ENCODE measurements around the gene C19orf38. TPM values are rescaled to one million over a fixed set of nuclear protein-coding genes. Genes with fewer than 3 reads are reported as not detected.

Gene C19orf38, protein sequence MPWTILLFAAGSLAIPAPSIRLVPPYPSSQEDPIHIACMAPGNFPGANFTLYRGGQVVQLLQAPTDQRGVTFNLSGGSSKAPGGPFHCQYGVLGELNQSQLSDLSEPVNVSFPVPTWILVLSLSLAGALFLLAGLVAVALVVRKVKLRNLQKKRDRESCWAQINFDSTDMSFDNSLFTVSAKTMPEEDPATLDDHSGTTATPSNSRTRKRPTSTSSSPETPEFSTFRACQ
- 1 to 10 TPM; 4.4 to 4.8 TPM for total RNA-seq

DNA sequence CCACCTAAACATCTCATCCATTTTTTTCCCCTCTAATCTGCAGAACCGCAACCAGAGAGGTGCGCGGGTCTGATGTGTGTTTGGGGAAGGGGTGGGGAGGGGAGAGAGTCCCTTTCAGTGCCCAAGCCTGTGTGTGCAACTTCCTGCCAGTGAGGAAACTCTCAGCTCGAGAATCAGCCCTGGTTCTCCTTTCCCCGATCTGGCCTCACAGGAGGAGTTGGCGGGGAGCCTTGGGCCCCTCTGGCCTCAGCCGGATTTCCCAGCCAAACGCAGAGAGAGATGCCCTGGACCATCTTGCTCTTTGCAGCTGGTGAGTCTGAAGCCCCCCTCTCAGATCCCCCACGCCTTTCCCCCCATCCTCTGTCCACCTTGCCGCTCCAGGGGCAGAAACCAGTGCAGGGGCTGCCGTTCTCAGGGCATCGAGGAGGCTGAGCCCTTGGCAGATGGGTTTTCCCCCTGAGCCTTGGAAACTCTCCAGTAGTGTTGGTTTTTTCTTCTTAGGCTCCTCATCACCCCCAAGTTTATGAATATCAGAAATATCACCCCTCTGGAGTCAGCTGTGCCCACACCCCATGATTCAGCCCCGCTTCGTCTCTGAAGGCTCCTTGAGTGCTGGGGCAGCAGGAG lies at the start of gene C19orf38:
C19orf38 (plus strand) TSS at position 186 of the 627 bp plus-strand sequence; CDS start at position 280, 94 bp downstream.
- H3K27me3 Mint-ChIP-seq (ENCODE audit: low read depth) = no peaks in the 10 kb centered on the region
- intact Hi-C loops (cut with micrococcal nuclease) = loop anchor here (1.0 kb wide), 1 partner anchor 12 kb away; the partner anchor contains the start of gene TMED1
- CTCF ChIA-PET = interaction anchor here (0.6 to 1.9 kb wide), 2 partner anchors 16 to 125 kb away, joined by 3 to 20 read pairs; no protein-coding TSS in a partner anchor
- peak within 1 kb of the TSS; percentile 64 for H3K27ac Mint-ChIP-seq
- H3K9me3 Mint-ChIP-seq = peaks cover 8% of the 10 kb centered on the region
- H3K4me1 Mint-ChIP-seq (ENCODE audit: low read depth) = peaks cover 18% of the 10 kb centered on the region
- peaks cover 4% of the 10 kb centered on the region for H3K36me3 Mint-ChIP-seq (ENCODE audit: low read depth)
- peak within 1 kb of the TSS; percentile 71 for H3K4me3 Mint-ChIP-seq
- DNase-seq = peak; percentile 61

- Mint-ChIP-seq H3K4me1 (ENCODE audit: low read depth) (peaks cover 28% of the 10 kb centered on the region), H3K4me3 (no peak overlapping the region), H3K27me3 (ENCODE audit: low read depth) (no peaks in the 10 kb centered on the region), H3K9me3 (no peaks in the 10 kb centered on the region), H3K27ac (no peak overlapping the region), H3K36me3 (ENCODE audit: low read depth) (peaks cover 33% of the 10 kb centered on the region)
- DNase-seq = no peak
- CTCF ChIA-PET = interaction anchor here (0.6 to 1.2 kb wide), 3 partner anchors 58 to 98 kb away, joined by 3 read pairs; partner anchors contain the start of gene DNM2
- intact Hi-C loops (cut with micrococcal nuclease) = no loop called here
These were observed 47.7 kb upstream of the C19orf38 start for GRCh38 chr19:10800488-10800887.

- H3K27ac Mint-ChIP-seq = no peak overlapping the region
These were observed 45.7 kb upstream of the C19orf38 start for GRCh38 chr19:10802479-10802878.

DNA sequence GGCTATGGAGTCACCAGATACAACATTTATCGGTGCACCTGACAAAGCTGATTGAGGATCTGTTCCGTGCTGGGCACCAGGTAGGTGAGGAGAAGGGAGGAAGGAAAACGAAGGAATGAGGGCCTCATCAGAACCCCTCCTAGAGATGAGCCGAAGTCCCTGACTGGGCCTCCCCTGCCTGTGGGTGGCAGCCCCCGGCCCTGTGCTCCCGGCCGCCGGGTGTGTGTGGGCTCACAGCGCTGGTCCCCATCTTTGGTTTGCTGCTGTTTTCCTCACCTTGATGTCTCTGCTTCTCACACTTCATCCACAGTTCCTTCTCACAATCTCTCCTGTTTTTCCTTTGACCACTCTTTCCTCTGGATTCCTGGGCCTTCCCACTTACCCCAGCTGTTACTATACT lies 45.0 kb upstream of the C19orf38 start:
- Mint-ChIP-seq H3K27ac (no peak overlapping the region), H3K4me1 (ENCODE audit: low read depth) (peaks cover 15% of the 10 kb centered on the region), H3K4me3 (no peak overlapping the region), H3K27me3 (ENCODE audit: low read depth) (no peaks in the 10 kb centered on the region), H3K9me3 (no peaks in the 10 kb centered on the region), H3K36me3 (ENCODE audit: low read depth) (peaks cover 24% of the 10 kb centered on the region)
- intact Hi-C loops (cut with micrococcal nuclease) = no loop called here
- no peak for DNase-seq
- CTCF ChIA-PET = no interaction called here

More at GRCh38 chr19:10802479-10802878, 45.7 kb upstream of the C19orf38 start:
- H3K4me3 Mint-ChIP-seq = no peak overlapping the region
- CTCF ChIA-PET = no interaction called here
- H3K36me3 Mint-ChIP-seq (ENCODE audit: low read depth) = peaks cover 27% of the 10 kb centered on the region
- no peaks in the 10 kb centered on the region for H3K27me3 Mint-ChIP-seq (ENCODE audit: low read depth)
- intact Hi-C loops (cut with micrococcal nuclease) = no loop called here
- no peak for DNase-seq
- H3K4me1 Mint-ChIP-seq (ENCODE audit: low read depth) = peaks cover 20% of the 10 kb centered on the region
- no peaks in the 10 kb centered on the region for H3K9me3 Mint-ChIP-seq

DNA sequence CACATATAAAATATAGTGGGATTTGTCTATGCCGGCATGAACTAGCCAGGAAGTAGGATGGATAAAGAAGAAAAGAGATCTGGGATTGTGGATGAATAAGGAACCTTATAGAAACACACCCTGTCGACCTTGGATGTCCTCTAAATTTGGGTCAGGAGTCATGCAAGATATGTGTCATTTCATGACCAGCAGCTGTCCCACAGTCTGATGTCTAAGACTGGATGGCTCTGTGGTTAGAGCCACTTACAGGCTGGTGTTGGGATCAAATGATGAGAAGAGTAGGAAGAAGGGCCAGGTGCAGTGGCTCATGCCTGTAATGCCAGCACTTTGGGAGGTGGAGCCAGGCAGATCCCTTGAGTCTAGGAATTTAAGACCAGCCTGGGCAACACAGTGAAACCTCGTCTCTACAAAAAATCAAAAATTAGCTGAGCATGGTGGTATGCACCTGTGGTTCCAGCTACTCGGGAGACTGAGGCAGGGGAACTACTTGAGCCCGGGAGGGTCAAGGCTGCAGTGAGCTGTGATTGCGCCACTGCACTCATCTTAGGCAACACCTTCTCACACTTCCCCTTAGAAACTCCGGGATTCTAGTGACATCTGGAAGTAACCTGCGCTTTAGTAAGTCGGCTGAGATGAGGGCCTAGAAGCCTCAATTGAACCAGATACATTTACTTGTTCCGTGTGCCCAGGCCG lies 43.0 kb upstream of the C19orf38 start:
- no peaks in the 10 kb centered on the region for H3K9me3 Mint-ChIP-seq
- H3K27ac Mint-ChIP-seq = peak overlapping the region; percentile 61
- no peak overlapping the region for H3K4me3 Mint-ChIP-seq
- peaks cover 14% of the 10 kb centered on the region for H3K4me1 Mint-ChIP-seq (ENCODE audit: low read depth)
- no peaks in the 10 kb centered on the region for H3K27me3 Mint-ChIP-seq (ENCODE audit: low read depth)
- CTCF ChIA-PET = no interaction called here
- intact Hi-C loops (cut with micrococcal nuclease) = no loop called here
- no peak for DNase-seq
- H3K36me3 Mint-ChIP-seq (ENCODE audit: low read depth) = peaks cover 24% of the 10 kb centered on the region

DNA sequence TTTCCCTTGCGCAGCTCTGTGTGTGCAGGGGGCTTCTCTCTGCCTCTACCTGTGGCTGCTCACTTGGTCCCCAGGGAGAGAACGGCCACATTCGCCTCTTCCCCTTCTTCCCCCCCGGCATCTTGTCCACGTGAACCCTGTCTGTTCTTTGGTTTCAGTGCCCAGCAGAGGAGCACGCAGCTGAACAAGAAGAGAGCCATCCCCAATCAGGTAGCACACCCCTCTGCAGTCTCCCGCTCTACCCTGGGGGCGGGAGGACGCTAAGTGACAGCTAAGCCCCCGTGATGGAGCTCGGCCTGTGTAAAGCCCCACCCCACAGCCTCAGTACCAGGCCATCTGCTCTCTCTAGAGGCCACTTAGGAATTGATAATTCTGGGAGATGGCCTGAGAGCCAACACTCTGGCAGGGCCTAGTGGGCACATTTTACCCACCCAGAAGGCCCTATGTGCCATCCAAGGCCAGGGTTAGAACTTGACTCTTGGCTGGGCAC lies 42.4 kb upstream of the C19orf38 start:
- CTCF ChIA-PET = no interaction called here
- peaks cover 24% of the 10 kb centered on the region for H3K36me3 Mint-ChIP-seq (ENCODE audit: low read depth)
- peaks cover 14% of the 10 kb centered on the region for H3K4me1 Mint-ChIP-seq (ENCODE audit: low read depth)
- H3K27me3 Mint-ChIP-seq (ENCODE audit: low read depth) = no peaks in the 10 kb centered on the region
- intact Hi-C loops (cut with micrococcal nuclease) = no loop called here
- no peak overlapping the region for H3K4me3 Mint-ChIP-seq
- no peak for DNase-seq
- no peaks in the 10 kb centered on the region for H3K9me3 Mint-ChIP-seq
- peak overlapping the region; percentile 61 for H3K27ac Mint-ChIP-seq

- intact Hi-C loops (cut with micrococcal nuclease) = loop anchor here (1.0 kb wide), 1 partner anchor 12 kb away; no protein-coding TSS in a partner anchor
- H3K4me3 Mint-ChIP-seq = no peak overlapping the region
- peak overlapping the region; percentile 61 for H3K27ac Mint-ChIP-seq
- no peaks in the 10 kb centered on the region for H3K27me3 Mint-ChIP-seq (ENCODE audit: low read depth)
- CTCF ChIA-PET = interaction anchor here (0.6 to 0.9 kb wide), 2 partner anchors 49 to 105 kb away, joined by 3 read pairs; no protein-coding TSS in a partner anchor
- peaks cover 15% of the 10 kb centered on the region for H3K36me3 Mint-ChIP-seq (ENCODE audit: low read depth)
- H3K4me1 Mint-ChIP-seq (ENCODE audit: low read depth) = peaks cover 20% of the 10 kb centered on the region
- peak; percentile 60 for DNase-seq
- H3K9me3 Mint-ChIP-seq = no peaks in the 10 kb centered on the region
These were observed 39.1 kb upstream of the C19orf38 start for GRCh38 chr19:10808937-10809649.

- no peak overlapping the region for H3K4me3 Mint-ChIP-seq
- H3K9me3 Mint-ChIP-seq = no peaks in the 10 kb centered on the region
- H3K36me3 Mint-ChIP-seq (ENCODE audit: low read depth) = peaks cover 17% of the 10 kb centered on the region
- H3K27ac Mint-ChIP-seq = no peak overlapping the region
- intact Hi-C loops (cut with micrococcal nuclease) = loop anchor here (1.0 to 5.0 kb wide), 2 partner anchors 12 to 92 kb away; partner anchors contain the start of gene DNM2
- CTCF ChIA-PET = no interaction called here
- H3K27me3 Mint-ChIP-seq (ENCODE audit: low read depth) = no peaks in the 10 kb centered on the region
- H3K4me1 Mint-ChIP-seq (ENCODE audit: low read depth) = peaks cover 20% of the 10 kb centered on the region
- DNase-seq = no peak
These were observed 38.4 kb upstream of the C19orf38 start for GRCh38 chr19:10809651-10810285.

DNA sequence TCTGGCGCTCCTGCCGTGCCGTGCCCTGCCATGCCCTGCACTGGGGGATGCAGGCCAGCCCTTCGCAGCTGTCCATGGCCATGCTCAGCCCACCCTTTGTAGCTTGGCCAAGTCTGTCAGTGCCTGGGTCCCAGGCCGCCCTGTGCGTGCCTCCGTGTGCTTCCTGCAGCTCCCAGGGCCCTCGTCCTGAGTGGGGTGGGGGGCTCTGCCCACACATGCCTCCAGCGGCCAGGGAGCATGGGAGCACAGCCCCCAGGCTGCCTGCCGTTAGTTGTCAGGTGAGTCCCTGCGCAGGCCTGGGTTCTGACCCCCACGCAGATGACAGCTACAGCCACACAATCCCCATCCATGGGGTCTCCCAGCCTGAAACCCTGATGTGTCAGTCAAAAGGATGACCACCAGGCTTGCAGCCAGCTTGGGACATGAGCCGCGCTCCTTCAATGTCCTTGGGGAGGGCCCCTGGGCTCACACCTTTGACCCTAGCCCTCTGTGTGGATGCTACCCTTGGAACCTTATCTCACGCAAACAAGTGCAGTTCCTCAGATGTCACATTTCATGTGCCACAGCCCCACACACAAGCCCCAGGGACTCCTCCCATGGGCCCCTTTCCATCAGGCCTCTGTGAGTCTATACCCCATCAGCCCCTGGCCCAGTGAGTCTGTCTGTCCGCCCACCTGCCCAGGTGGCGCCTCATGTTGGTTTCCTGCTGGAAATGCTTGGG lies 36.7 kb upstream of the C19orf38 start:
- peaks cover 12% of the 10 kb centered on the region for H3K36me3 Mint-ChIP-seq (ENCODE audit: low read depth)
- DNase-seq = no peak
- no peaks in the 10 kb centered on the region for H3K27me3 Mint-ChIP-seq (ENCODE audit: low read depth)
- H3K4me1 Mint-ChIP-seq (ENCODE audit: low read depth) = peaks cover 20% of the 10 kb centered on the region
- intact Hi-C loops (cut with micrococcal nuclease) = loop anchor here (5.0 kb wide), 1 partner anchor 94 kb away; the partner anchor contains the start of gene DNM2
- H3K4me3 Mint-ChIP-seq = no peak overlapping the region
- H3K9me3 Mint-ChIP-seq = no peaks in the 10 kb centered on the region
- CTCF ChIA-PET = no interaction called here
- H3K27ac Mint-ChIP-seq = no peak overlapping the region

- H3K27ac Mint-ChIP-seq = peak overlapping the region; percentile 86
- intact Hi-C loops (cut with micrococcal nuclease) = loop anchor here (5.0 kb wide), 1 partner anchor 95 kb away; the partner anchor contains the start of gene DNM2
- no peaks in the 10 kb centered on the region for H3K27me3 Mint-ChIP-seq (ENCODE audit: low read depth)
- no peak for DNase-seq
- no peaks in the 10 kb centered on the region for H3K9me3 Mint-ChIP-seq
- CTCF ChIA-PET = no interaction called here
- H3K36me3 Mint-ChIP-seq (ENCODE audit: low read depth) = peaks cover 12% of the 10 kb centered on the region
- H3K4me3 Mint-ChIP-seq = no peak overlapping the region
- peaks cover 20% of the 10 kb centered on the region for H3K4me1 Mint-ChIP-seq (ENCODE audit: low read depth)
These were observed 36.0 kb upstream of the C19orf38 start for GRCh38 chr19:10812196-10812595.

- Mint-ChIP-seq H3K27me3 (ENCODE audit: low read depth) (no peaks in the 10 kb centered on the region), H3K27ac (peak overlapping the region; percentile 86)
These were observed 35.3 kb upstream of the C19orf38 start for GRCh38 chr19:10812902-10813404.

More at GRCh38 chr19:10812902-10813404, 35.3 kb upstream of the C19orf38 start:
- peaks cover 20% of the 10 kb centered on the region for H3K4me1 Mint-ChIP-seq (ENCODE audit: low read depth)
- CTCF ChIA-PET = no interaction called here
- H3K4me3 Mint-ChIP-seq = no peak overlapping the region
- H3K9me3 Mint-ChIP-seq = no peaks in the 10 kb centered on the region
- intact Hi-C loops (cut with micrococcal nuclease) = loop anchor here (5.0 kb wide), 1 partner anchor 96 kb away; the partner anchor contains the start of gene DNM2
- peak; percentile 55 for DNase-seq
- peaks cover 11% of the 10 kb centered on the region for H3K36me3 Mint-ChIP-seq (ENCODE audit: low read depth)
